ENCODE measurements around the gene MYMX. TPM values are rescaled to one million over a fixed set of nuclear protein-coding genes. Genes with fewer than 3 reads are reported as not detected.

MYMX gene
- total and polyA plus RNA-seq, 2 of the 4 experiments (the other 2 are of a cell fraction): not detected

DNA sequence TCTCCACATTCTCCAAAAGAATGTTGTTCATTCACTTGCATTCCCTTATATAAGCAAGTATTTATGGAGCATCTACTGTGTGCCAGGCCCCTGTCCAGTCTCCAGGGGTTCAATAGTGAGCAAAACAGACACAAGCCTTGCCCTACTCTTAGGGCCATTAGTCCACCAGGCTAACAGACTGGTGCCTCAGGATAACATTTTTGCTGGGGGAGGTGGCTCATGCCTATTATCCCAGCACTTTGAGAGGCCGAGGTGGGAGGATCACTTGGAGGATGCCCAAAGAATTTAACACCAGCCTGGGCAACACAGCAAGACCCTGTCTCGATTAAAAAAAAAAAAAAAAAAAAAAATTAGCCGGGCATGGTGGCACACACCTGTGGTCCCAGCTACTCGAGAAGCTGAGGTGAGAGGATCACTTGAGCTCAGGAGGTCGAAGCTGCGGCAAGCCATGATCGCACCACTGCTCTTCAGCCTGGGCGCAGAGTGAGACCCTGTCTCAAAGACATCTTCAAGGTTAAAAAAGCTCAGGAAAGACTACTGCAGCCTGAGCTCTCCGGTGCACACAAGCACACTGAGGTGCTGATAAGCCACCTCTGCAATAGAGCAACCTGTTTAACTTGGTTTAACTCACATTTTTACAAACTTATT lies 38.2 kb upstream of the MYMX start:
- H3K23ac ChIP-seq (ENCODE audit: low read depth, low read length): no peak overlapping the region
- H3K36me3 ChIP-seq (ENCODE audit: control insufficient read depth, insufficient read depth, low read length): no peaks in the 10 kb centered on the region
- no peak overlapping the region for H3K18ac ChIP-seq (ENCODE audit: low read depth, low read length)
- H3K27me3 ChIP-seq (ENCODE audit: control insufficient read depth, insufficient read depth, low read length): peaks cover 5% of the 10 kb centered on the region; the same call in 1 of the 2 replicates
- H2AFZ ChIP-seq (replicated peaks; ENCODE audit: low read length, poor library complexity): peak overlapping the region; percentile 57
- no peaks in the 10 kb centered on the region for H3K4me1 ChIP-seq (ENCODE audit: control insufficient read depth, insufficient read depth, low read length)
- H3K9me3 ChIP-seq (ENCODE audit: control insufficient read depth, insufficient read depth, low read length): no peaks in the 10 kb centered on the region
- in situ Hi-C loops (cut with MboI; ENCODE audit: low sequenced_read_pairs): no loop called here
- H3K9ac ChIP-seq (ENCODE audit: low read depth, low read length): no peak overlapping the region
- no peak overlapping the region for H2AK5ac ChIP-seq (ENCODE audit: low read depth, low read length)
- ATAC-seq (ENCODE audit: low read depth) (no peak), DNase-seq (no peak)
- dilution Hi-C loops (cut with HindIII; ENCODE audit: low sequenced_read_pairs, unreplicated experiment): no loop called here
- H4K8ac ChIP-seq (ENCODE audit: low read depth in 2 of 2, low read length in 2 of 2): 0 out of 4 replicates have a peak overlapping the region, but pooled peaks of 1 of the 2 experiments have one; percentile 5
- no peak overlapping the region for H2BK20ac ChIP-seq (ENCODE audit: low read depth, low read length)
- intact Hi-C loops (cut with micrococcal nuclease): loop anchor here (1.0 kb wide), 1 partner anchor 59 kb away; no protein-coding TSS in a partner anchor
- peak overlapping the region; percentile 34; the same call in 1 of the 2 replicates for H3K4ac ChIP-seq (ENCODE audit: low read depth, low read length)
- no TSS peak for BruUV-seq (replicated peaks)
- 0 out of 2 replicates have a peak overlapping the region, but pooled peaks have one; percentile 58 for H3K14ac ChIP-seq (replicated peaks; ENCODE audit: low read depth, low read length)
- WGBS, 2 experiments (ENCODE audit: extremely low coverage in 2 of 2, insufficient read length in 1 of 2): 90% methylated on average over 5 of the region's 9 CpGs; no CpG with 5 or more reads in 1 of the 2 experiments
- H2BK120ac ChIP-seq (ENCODE audit: low read depth, low read length): no peak overlapping the region
- 0 out of 2 replicates have a peak, but pooled peaks cover 9% of the 10 kb centered on the region for H3K9me1 ChIP-seq (ENCODE audit: insufficient read depth, low read length)
- H2BK5ac ChIP-seq (ENCODE audit: low read depth, low read length, poor library complexity, severe bottlenecking): no peak overlapping the region
- no peak overlapping the region for H4K91ac ChIP-seq (ENCODE audit: insufficient read depth, low read depth, low read length)
- no peak overlapping the region for H2AK9ac ChIP-seq (replicated peaks; ENCODE audit: low read depth, low read length, poor library complexity)
- no peak overlapping the region for H3K4me3 ChIP-seq (ENCODE audit: insufficient read depth, low read depth, low read length)
- H4K5ac ChIP-seq (ENCODE audit: low read depth, low read length): no peak overlapping the region
- no peak overlapping the region for H3K27ac ChIP-seq (ENCODE audit: insufficient read depth, low read length)
- H4K20me1 ChIP-seq (ENCODE audit: insufficient read depth, low read length): no peaks in the 10 kb centered on the region; the same call in 1 of the 2 replicates
- POLR2A ChIA-PET (ENCODE audit: unreplicated experiment): no interaction called here
- CTCF ChIA-PET: no interaction called here
- no peak overlapping the region for H3K56ac ChIP-seq (ENCODE audit: extremely low read depth, insufficient read depth, low read length)
- H3K4me2 ChIP-seq (ENCODE audit: low read depth, low read length): no peak overlapping the region
- H2BK15ac ChIP-seq (ENCODE audit: low read depth, low read length): no peak overlapping the region
- no peaks in the 10 kb centered on the region for H3K79me1 ChIP-seq (ENCODE audit: low read depth in 1 of 2, low read length in 2 of 2)
- TF ChIP-seq MAFK (IDR thresholded peaks at IDR 0.05; ENCODE audit: low read depth, low read length) (no peak), RAD21 (IDR thresholded peaks at IDR 0.05; ENCODE audit: low read length) (no peak), NFE2L2 (IDR thresholded peaks at IDR 0.05; ENCODE audit: low read depth, low read length) (no peak), POLR2A (IDR thresholded peaks at IDR 0.05; ENCODE audit: low read depth, low read length) (no peak), CEBPB (IDR thresholded peaks at IDR 0.05; ENCODE audit: low read depth, low read length) (no peak), RCOR1 (IDR thresholded peaks at IDR 0.05; ENCODE audit: insufficient replicate concordance, low read length) (no peak), FOS (IDR thresholded peaks at IDR 0.05; ENCODE audit: low read depth, low read length) (no peak), MAZ (IDR thresholded peaks at IDR 0.05; ENCODE audit: borderline replicate concordance, low read depth, low read length) (no peak), BHLHE40 (IDR thresholded peaks at IDR 0.05; ENCODE audit: low read depth, low read length) (no peak), CHD1 (IDR thresholded peaks at IDR 0.05; ENCODE audit: low read depth, low read length) (no peak), MXI1 (IDR thresholded peaks at IDR 0.05; ENCODE audit: borderline replicate concordance, low read depth, low read length) (no peak), SMC3 (IDR thresholded peaks at IDR 0.05; ENCODE audit: low read depth, low read length) (no peak)
- TF ChIP-seq, protein P1, sequence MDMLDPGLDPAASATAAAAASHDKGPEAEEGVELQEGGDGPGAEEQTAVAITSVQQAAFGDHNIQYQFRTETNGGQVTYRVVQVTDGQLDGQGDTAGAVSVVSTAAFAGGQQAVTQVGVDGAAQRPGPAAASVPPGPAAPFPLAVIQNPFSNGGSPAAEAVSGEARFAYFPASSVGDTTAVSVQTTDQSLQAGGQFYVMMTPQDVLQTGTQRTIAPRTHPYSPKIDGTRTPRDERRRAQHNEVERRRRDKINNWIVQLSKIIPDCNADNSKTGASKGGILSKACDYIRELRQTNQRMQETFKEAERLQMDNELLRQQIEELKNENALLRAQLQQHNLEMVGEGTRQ (IDR thresholded peaks at IDR 0.05; ENCODE audit: low read depth, low read length): no peak
- TF ChIP-seq, protein P2, sequence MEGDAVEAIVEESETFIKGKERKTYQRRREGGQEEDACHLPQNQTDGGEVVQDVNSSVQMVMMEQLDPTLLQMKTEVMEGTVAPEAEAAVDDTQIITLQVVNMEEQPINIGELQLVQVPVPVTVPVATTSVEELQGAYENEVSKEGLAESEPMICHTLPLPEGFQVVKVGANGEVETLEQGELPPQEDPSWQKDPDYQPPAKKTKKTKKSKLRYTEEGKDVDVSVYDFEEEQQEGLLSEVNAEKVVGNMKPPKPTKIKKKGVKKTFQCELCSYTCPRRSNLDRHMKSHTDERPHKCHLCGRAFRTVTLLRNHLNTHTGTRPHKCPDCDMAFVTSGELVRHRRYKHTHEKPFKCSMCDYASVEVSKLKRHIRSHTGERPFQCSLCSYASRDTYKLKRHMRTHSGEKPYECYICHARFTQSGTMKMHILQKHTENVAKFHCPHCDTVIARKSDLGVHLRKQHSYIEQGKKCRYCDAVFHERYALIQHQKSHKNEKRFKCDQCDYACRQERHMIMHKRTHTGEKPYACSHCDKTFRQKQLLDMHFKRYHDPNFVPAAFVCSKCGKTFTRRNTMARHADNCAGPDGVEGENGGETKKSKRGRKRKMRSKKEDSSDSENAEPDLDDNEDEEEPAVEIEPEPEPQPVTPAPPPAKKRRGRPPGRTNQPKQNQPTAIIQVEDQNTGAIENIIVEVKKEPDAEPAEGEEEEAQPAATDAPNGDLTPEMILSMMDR (conservative IDR thresholded peaks at IDR 0.05; ENCODE audit: low read depth, low read length): no peak
- TF ChIP-seq, protein P3, sequence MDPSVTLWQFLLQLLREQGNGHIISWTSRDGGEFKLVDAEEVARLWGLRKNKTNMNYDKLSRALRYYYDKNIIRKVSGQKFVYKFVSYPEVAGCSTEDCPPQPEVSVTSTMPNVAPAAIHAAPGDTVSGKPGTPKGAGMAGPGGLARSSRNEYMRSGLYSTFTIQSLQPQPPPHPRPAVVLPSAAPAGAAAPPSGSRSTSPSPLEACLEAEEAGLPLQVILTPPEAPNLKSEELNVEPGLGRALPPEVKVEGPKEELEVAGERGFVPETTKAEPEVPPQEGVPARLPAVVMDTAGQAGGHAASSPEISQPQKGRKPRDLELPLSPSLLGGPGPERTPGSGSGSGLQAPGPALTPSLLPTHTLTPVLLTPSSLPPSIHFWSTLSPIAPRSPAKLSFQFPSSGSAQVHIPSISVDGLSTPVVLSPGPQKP (IDR thresholded peaks at IDR 0.05; ENCODE audit: borderline replicate concordance, low read depth, low read length): no peak

Measured in IMR-90 (cell line).